Endodermal cell (in vitro differentiated cells): ENCODE data around the gene IZUMO4. TPM values are rescaled to one million over a fixed set of nuclear protein-coding genes. Genes with fewer than 3 reads are reported as not detected.

Source experiments
- DNase-seq: peaks from one replicate; pipeline ENCODE4 v3.0.0-alpha.2; 2017
- H3K27ac ChIP-seq: 2 replicates; pipeline ENCODE4 v1.5.1; 2013; ENCODE audit warnings: mild to moderate bottlenecking, low read depth, low read length, moderate library complexity
- H3K27me3 ChIP-seq: 2 replicates; pipeline ENCODE4 v1.6.1; 2013; ENCODE audit warnings: mild to moderate bottlenecking, low read length, moderate library complexity; ENCODE audit not compliant: insufficient read depth, control insufficient read depth, poor library complexity, severe bottlenecking
- H3K36me3 ChIP-seq: 2 replicates; pipeline ENCODE4 v1.7.0; 2013; ENCODE audit warnings: mild to moderate bottlenecking, low read length, moderate library complexity; ENCODE audit not compliant: control insufficient read depth, insufficient read depth
- H3K4me1 ChIP-seq: one replicate; pipeline ENCODE4 v1.7.0; 2013; ENCODE audit warnings: low read length; ENCODE audit not compliant: control insufficient read depth, insufficient read depth
- H3K4me3 ChIP-seq: 2 replicates; pipeline ENCODE4 v1.5.1; 2013; ENCODE audit warnings: mild to moderate bottlenecking, low read length, moderate library complexity
- H3K9ac ChIP-seq: 2 replicates; pipeline ENCODE4 v1.6.1; 2013; ENCODE audit warnings: mild to moderate bottlenecking, low read length, moderate library complexity; ENCODE audit not compliant: poor library complexity, severe bottlenecking; ENCODE audit errors: extremely low read depth
- H3K9me3 ChIP-seq: 2 replicates; pipeline ENCODE4 v1.6.1; 2013; ENCODE audit warnings: mild to moderate bottlenecking, low read length, moderate library complexity; ENCODE audit not compliant: control insufficient read depth
- H3K27ac Mint-ChIP-seq: 2 replicates; pipeline ENCODE4 v1.8.0; 2020; ENCODE audit warnings: mixed read lengths
- H3K27me3 Mint-ChIP-seq: 2 replicates; pipeline ENCODE4 v1.8.0; 2021; ENCODE audit warnings: mild to moderate bottlenecking, mixed read lengths; ENCODE audit not compliant: insufficient read depth
- H3K36me3 Mint-ChIP-seq: 2 replicates; pipeline ENCODE4 v1.8.0; 2020; ENCODE audit warnings: low read depth, mixed read lengths
- H3K4me1 Mint-ChIP-seq: 2 replicates; pipeline ENCODE4 v1.8.0; 2020; ENCODE audit warnings: mixed read lengths
- H3K4me3 Mint-ChIP-seq: 2 replicates; pipeline ENCODE4 v1.8.0; 2020; ENCODE audit warnings: mild to moderate bottlenecking, moderate library complexity, mixed read lengths
- H3K9me3 Mint-ChIP-seq: 2 replicates; pipeline ENCODE4 v1.8.0; 2020; ENCODE audit warnings: mild to moderate bottlenecking, mixed read lengths
- WGBS, 2 experiments: methylation state at CpG; one replicate each; pipeline versions ENCODE4 v1.1.5 to v1.1.7; 2013; ENCODE audit warnings: missing lambda C conversion rate in 2 of 2, mixed read lengths in 1 of 2; ENCODE audit not compliant: insufficient coverage in 1 of 2, insufficient read length in 1 of 2; 5-methylcytosine and 5-hydroxymethylcytosine counted together
- total RNA-seq, 2 donors: library from RNA; stranded (reverse); fragmentation: NEBNext Ultra II Directional in 1 of 2; extraction: Animal tissue kit (Norgen Biotek cat#: 25700) in 1 of 2; gene quantifications; 2 replicates in 1 of 2; 3 replicates in 1 of 2; pipeline ENCODE4 v1.2.1, GENCODE V29; 2021
- TF ChIP-seq, protein P1 (sequence below): fragments of 200-600 bp; sonication (generic); conservative IDR thresholded peaks from 2 replicates; pipeline ENCODE4 v1.5.0; 2021; ENCODE audit warnings: antibody characterized with exemption, mild to moderate bottlenecking

Gene IZUMO4
- total RNA-seq, 2 donors from 2014 or later = 4.3 to 5.4 TPM

DNA sequence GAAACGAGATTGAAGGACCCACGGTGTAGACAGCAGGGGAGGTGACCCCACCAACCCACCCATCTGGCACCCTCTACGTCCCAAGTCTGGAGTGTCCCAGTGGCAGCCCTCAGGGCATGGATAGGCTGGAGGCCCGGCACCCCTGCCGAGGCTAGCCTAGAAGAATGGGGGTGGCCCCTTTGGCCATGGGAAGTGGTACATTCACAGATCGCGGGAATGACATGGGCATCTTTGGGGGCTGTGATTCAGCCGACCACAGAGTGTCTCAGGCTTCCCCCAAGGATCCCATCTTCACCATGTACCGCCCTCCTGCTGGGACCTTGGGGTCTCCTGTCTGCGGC is 34.4 kb upstream of the IZUMO4 start:
- no peaks in the 10 kb centered on the region for H3K27me3 Mint-ChIP-seq
- H3K4me1 Mint-ChIP-seq = peaks cover 15% of the 10 kb centered on the region
- Histone ChIP-seq H3K9me3 (no peaks in the 10 kb centered on the region), H3K4me3 (peak overlapping the region; percentile 90), H3K36me3 (no peaks in the 10 kb centered on the region), H3K27ac (peak overlapping the region; percentile 80), H3K4me1 (peaks cover 5% of the 10 kb centered on the region), H3K27me3 (no peaks in the 10 kb centered on the region), H3K9ac (no peak overlapping the region)
- DNase-seq = no peak
- peak overlapping the region; percentile 97 for H3K27ac Mint-ChIP-seq
- H3K9me3 Mint-ChIP-seq = no peaks in the 10 kb centered on the region
- TF ChIP-seq, protein P1, sequence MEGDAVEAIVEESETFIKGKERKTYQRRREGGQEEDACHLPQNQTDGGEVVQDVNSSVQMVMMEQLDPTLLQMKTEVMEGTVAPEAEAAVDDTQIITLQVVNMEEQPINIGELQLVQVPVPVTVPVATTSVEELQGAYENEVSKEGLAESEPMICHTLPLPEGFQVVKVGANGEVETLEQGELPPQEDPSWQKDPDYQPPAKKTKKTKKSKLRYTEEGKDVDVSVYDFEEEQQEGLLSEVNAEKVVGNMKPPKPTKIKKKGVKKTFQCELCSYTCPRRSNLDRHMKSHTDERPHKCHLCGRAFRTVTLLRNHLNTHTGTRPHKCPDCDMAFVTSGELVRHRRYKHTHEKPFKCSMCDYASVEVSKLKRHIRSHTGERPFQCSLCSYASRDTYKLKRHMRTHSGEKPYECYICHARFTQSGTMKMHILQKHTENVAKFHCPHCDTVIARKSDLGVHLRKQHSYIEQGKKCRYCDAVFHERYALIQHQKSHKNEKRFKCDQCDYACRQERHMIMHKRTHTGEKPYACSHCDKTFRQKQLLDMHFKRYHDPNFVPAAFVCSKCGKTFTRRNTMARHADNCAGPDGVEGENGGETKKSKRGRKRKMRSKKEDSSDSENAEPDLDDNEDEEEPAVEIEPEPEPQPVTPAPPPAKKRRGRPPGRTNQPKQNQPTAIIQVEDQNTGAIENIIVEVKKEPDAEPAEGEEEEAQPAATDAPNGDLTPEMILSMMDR = no peak
- H3K36me3 Mint-ChIP-seq = no peaks in the 10 kb centered on the region
- peak overlapping the region; percentile 72 for H3K4me3 Mint-ChIP-seq
- WGBS, 2 experiments = 87 to 93% methylated on average over 3 to 10 of the region's 10 CpGs

DNA sequence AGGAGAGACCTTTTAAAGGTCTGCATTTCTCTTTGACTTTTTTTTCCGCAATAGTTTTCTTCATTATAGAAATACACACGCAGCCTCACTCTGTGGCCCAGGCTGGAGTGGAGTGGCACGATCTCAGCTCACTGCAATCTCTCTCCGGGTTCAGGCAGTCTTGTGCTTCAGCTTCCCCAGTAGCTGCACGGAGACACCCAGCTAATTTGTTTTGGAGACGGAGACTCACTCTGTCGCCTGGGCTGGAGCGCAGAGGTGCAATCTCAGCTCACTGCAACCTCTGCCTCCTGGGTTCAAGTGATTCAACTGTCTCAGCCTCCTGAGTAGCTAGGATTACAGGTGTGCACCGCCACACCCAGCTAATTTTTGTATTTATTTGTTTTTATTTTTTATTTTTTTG is 33.9 kb upstream of the IZUMO4 start:
- Histone ChIP-seq H3K27ac (no peak overlapping the region), H3K9ac (no peak overlapping the region), H3K36me3 (no peaks in the 10 kb centered on the region), H3K4me1 (peaks cover 5% of the 10 kb centered on the region), H3K4me3 (no peak overlapping the region), H3K9me3 (no peaks in the 10 kb centered on the region), H3K27me3 (no peaks in the 10 kb centered on the region)
- Mint-ChIP-seq H3K36me3 (no peaks in the 10 kb centered on the region), H3K4me3 (peak overlapping the region; percentile 72), H3K27me3 (no peaks in the 10 kb centered on the region), H3K27ac (peak overlapping the region; percentile 97), H3K9me3 (no peaks in the 10 kb centered on the region), H3K4me1 (peaks cover 15% of the 10 kb centered on the region)
- DNase-seq = no peak
- TF ChIP-seq, protein P1 = no peak
- WGBS, 2 experiments = 96 to 97% methylated on average over 8 of the region's 9 CpGs

DNA sequence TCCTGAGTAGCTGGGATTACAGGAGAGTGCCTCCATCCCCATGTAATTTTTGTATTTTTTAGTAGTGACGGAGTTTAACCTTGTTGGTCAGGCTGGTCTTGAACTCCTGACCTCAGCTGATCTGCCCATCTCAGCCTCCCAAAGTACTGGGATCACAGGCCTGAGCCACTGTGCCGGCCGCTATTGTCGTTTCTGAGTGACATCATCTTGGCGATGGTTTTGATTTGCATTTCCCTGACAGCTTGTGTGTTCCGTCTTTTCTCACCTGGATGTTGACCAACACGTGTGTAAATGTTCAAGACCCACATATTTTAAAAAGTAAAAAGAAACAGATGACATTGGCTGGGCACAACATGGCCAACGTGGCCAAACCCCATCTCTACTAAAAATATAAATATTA is 32.9 kb upstream of the IZUMO4 start:
- 90 to 97% methylated on average over 7 to 8 of the region's 8 CpGs for WGBS, 2 experiments
- no peaks in the 10 kb centered on the region for H3K9me3 Mint-ChIP-seq
- H3K27ac Mint-ChIP-seq = no peak overlapping the region
- no peak overlapping the region for H3K4me3 Mint-ChIP-seq
- no peaks in the 10 kb centered on the region for H3K36me3 ChIP-seq
- no peak overlapping the region for H3K9ac ChIP-seq
- peaks cover 13% of the 10 kb centered on the region for H3K4me1 Mint-ChIP-seq
- no peaks in the 10 kb centered on the region for H3K27me3 Mint-ChIP-seq
- TF ChIP-seq, protein P1 = no peak
- H3K4me1 ChIP-seq = peaks cover 5% of the 10 kb centered on the region
- no peak overlapping the region for H3K27ac ChIP-seq
- H3K27me3 ChIP-seq = no peaks in the 10 kb centered on the region
- no peak for DNase-seq
- no peaks in the 10 kb centered on the region for H3K9me3 ChIP-seq
- H3K4me3 ChIP-seq = no peak overlapping the region
- H3K36me3 Mint-ChIP-seq = no peaks in the 10 kb centered on the region
